ENCODE measurements around the gene MELK. TPM values are rescaled to one million over a fixed set of nuclear protein-coding genes. Genes with fewer than 3 reads are reported as not detected.

The MELK gene
- total and polyA plus RNA-seq, 10 of the 15 experiments (the other 5 are each of a cell fraction or from before 2014, with no cell fraction given) = 38.7 to 80.3 (median 51.6) TPM

DNA sequence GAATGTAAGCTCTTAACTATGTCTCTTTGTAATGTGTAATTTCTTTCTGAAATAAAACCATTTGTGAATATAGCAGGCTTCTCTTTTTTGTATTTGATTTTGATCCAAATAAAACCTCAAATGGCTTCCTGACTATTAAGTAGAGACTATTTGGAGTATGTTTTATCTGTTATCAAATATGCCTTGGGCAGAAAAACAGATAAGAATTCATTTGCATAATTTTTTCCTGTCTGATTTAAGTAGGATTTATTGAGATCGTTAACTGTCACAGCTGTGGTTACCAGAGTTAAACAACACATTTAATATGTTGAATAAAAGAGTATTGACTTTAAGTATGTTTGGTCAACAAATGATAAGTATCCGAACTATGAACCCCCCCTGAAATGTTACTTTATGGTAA lies 104.9 kb downstream of the MELK start:
- CTCF ChIA-PET = interaction anchor here (1.1 kb wide), 1 partner anchor 16 kb away, joined by 4 read pairs; no protein-coding TSS in a partner anchor
- RAD21 ChIA-PET (ENCODE audit: unreplicated experiment) = no interaction called here

More for the DNA sequence above, 104.9 kb downstream of the MELK start:
- SMC1A ChIA-PET (ENCODE audit: uncharacterized antibody, unreplicated experiment) = interaction anchor here (1.3 kb wide), 1 partner anchor 25 kb away, joined by 3 read pairs; no protein-coding TSS in a partner anchor
- H3K27ac ChIP-seq (ENCODE audit: control insufficient read depth, insufficient read depth) = no peak overlapping the region
- DNase-seq (ENCODE audit: low read depth, low spot score) (no peak), FAIRE-seq (no peak), ATAC-seq (no peak)
- no peak overlapping the region for H3K4me2 ChIP-seq (ENCODE audit: control insufficient read depth, insufficient read depth)
- H3K9ac ChIP-seq (ENCODE audit: control insufficient read depth, insufficient read depth, low read length) = no peak overlapping the region
- no peaks in the 10 kb centered on the region; the same call in 2 of the 3 replicates for H3K9me3 ChIP-seq (replicated peaks; ENCODE audit: control insufficient read depth, insufficient read depth, low read length)
- BruUV-seq (replicated peaks) = no TSS peak
- 66% methylated on average over 2 of the region's 2 CpGs for WGBS (ENCODE audit: insufficient coverage, insufficient replicate concordance, low lambda C conversion rate, missing lambda C conversion rate)
- intact Hi-C loops (cut with micrococcal nuclease; ENCODE audit: unreplicated experiment) = no loop called here
- no peaks in the 10 kb centered on the region for H4K20me1 ChIP-seq (ENCODE audit: control insufficient read depth, insufficient read depth)
- in situ Hi-C loops (cut with MboI) = no loop called here
- POLR2A ChIA-PET = no interaction called here
- peaks cover 0 to 3% of the 10 kb centered on the region in 2 experiments; a peak in 2 of 4 replicates for H3K36me3 ChIP-seq (ENCODE audit: control insufficient read depth in 2 of 2, insufficient read depth in 2 of 2, low read length in 1 of 2)
- H3K4me1 ChIP-seq (ENCODE audit: control insufficient read depth, insufficient read depth, low read length) = no peaks in the 10 kb centered on the region
- H3K27me3 ChIP-seq (replicated peaks in 1 of 2; ENCODE audit: control insufficient read depth in 2 of 2, insufficient read depth in 2 of 2, low read length in 1 of 2) = no peaks in the 10 kb centered on the region
- H3K4me3 ChIP-seq = no peak overlapping the region
- H2AFZ ChIP-seq (ENCODE audit: control insufficient read depth, low read depth, low read length) = no peak overlapping the region
- TF ChIP-seq SPI1 (IDR thresholded peaks at IDR 0.05; ENCODE audit: borderline replicate concordance, insufficient read depth, low read depth, low read length) = no peak
- TF ChIP-seq IKZF1 (conservative IDR thresholded peaks at IDR 0.05) = no peak
- no peak for TF ChIP-seq MEF2B (IDR thresholded peaks at IDR 0.05; ENCODE audit: partially characterized antibody, poor library complexity, severe bottlenecking)
- TF ChIP-seq GABPA (IDR thresholded peaks at IDR 0.05; ENCODE audit: low read depth) = no peak
- no peak for TF ChIP-seq NFIC (IDR thresholded peaks at IDR 0.05; ENCODE audit: low read depth, low read length)
- TF ChIP-seq RB1 (IDR thresholded peaks at IDR 0.05; ENCODE audit: borderline replicate concordance) = no peak
- no peak for TF ChIP-seq CHD4 (IDR thresholded peaks at IDR 0.05)
- TF ChIP-seq KDM1A (IDR thresholded peaks at IDR 0.05; ENCODE audit: borderline replicate concordance) = no peak
- no peak for TF ChIP-seq ZSCAN29 (IDR thresholded peaks at IDR 0.05)
- TF ChIP-seq, protein P1, sequence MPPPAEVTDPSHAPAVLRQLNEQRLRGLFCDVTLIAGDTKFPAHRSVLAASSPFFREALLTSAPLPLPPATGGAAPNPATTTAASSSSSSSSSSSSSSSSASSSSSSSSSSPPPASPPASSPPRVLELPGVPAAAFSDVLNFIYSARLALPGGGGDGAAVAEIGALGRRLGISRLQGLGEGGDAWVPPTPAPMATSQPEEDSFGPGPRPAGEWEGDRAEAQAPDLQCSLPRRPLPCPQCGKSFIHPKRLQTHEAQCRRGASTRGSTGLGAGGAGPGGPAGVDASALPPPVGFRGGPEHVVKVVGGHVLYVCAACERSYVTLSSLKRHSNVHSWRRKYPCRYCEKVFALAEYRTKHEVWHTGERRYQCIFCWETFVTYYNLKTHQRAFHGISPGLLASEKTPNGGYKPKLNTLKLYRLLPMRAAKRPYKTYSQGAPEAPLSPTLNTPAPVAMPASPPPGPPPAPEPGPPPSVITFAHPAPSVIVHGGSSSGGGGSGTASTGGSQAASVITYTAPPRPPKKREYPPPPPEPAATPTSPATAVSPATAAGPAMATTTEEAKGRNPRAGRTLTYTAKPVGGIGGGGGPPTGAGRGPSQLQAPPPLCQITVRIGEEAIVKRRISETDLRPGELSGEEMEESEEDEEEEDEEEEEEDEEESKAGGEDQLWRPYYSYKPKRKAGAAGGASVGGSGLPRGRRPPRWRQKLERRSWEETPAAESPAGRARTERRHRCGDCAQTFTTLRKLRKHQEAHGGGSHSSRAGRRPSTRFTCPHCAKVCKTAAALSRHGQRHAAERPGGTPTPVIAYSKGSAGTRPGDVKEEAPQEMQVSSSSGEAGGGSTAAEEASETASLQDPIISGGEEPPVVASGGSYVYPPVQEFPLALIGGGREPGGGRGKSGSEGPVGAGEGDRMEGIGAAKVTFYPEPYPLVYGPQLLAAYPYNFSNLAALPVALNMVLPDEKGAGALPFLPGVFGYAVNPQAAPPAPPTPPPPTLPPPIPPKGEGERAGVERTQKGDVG (CRISPR knock-in tag; IDR thresholded peaks at IDR 0.05) = no peak
- no peak for TF ChIP-seq FOXM1 (IDR thresholded peaks at IDR 0.05; ENCODE audit: low read depth, low read length)
- TF ChIP-seq BMI1 (IDR thresholded peaks at IDR 0.05; ENCODE audit: borderline replicate concordance) = no peak
- TF ChIP-seq EED (IDR thresholded peaks at IDR 0.05; ENCODE audit: low read depth) = no peak
- no peak for TF ChIP-seq ETV6 (conservative IDR thresholded peaks at IDR 0.05 in 1 of 2, IDR thresholded peaks at IDR 0.05 in 1 of 2; ENCODE audit: borderline replicate concordance in 1 of 2, low read depth in 1 of 2)
- no peak for TF ChIP-seq ZNF384 (IDR thresholded peaks at IDR 0.05; ENCODE audit: borderline replicate concordance, low read depth, low read length)
- no peak for TF ChIP-seq ASH2L (IDR thresholded peaks at IDR 0.05; ENCODE audit: borderline replicate concordance, low read depth)
- H3K79me2 ChIP-seq (ENCODE audit: control insufficient read depth, insufficient read depth, low read length) = no peaks in the 10 kb centered on the region

All from GM12878 (cell line).